COR-L47 (cell line): ENCODE measurements around the gene EHD1.
A peak's percentile ranks its signal among the peaks of the same experiment; 100 is the strongest.

Source experiments
- DNase-seq: peaks from one replicate; lab custom pipeline; 2025; lab: John Stamatoyannopoulos, UW

The EHD1 gene

DNA sequence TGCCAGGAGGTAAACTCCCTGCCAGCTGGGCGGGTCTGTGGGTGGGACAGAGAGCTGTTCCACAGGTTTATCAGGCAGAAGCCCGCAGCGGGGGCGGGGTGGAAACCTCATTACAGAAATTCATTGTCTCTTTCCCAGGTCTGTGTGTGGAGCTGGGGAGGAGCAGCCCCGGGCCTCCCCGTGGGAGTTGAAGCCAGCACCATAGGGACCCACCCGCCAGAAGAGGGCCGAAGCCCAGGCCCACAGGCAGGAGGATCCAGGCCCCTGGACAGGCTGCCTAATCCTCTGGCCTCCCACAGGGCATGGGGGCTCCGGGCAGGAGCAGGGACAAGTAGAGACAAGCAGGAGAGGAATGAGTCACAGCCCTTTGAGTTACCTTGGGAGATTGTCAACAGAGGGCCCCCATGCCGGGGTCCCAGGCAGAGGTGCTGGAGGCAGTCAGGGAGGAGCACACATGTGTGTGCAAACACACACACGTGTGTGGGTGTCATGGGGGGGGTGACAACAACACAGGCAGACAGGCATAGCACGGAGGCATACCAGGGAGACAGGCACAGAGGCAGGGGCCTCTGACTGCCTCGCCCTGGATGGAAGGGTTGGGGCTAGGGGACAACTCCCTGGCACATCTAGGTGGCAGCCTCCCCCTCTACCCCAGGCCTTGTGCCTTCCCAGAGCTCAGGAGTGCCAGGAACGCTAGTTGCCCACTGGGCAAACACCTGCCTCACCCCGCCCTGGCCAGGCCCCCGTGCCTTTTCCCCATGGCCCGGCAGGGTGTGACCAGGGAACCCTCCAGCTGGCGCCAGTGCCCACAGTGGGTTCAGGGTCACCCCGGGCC lies 35.4 kb downstream of the EHD1 start:
- peak; percentile 47 for DNase-seq

DNA sequence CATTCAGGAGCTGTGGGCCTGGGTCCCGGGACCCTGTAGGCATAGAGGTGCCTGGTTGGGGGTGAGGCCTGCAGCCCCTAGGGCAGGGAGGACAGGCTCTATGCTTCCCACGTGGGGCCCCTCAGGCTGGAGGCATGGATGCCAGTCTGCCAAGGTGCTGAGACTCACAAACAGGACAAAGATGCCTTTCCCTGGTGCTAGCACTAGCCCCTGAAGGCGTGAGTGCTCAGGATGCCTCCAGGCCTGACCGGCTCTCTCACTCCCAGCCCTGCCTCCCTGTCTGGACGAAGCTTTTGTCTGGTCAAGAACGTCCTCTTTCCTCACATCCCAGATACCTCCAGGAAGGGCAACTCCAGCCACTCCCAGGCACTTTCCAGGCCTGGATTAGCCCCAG lies 36.1 kb downstream of the EHD1 start:
- DNase-seq: no peak

DNA sequence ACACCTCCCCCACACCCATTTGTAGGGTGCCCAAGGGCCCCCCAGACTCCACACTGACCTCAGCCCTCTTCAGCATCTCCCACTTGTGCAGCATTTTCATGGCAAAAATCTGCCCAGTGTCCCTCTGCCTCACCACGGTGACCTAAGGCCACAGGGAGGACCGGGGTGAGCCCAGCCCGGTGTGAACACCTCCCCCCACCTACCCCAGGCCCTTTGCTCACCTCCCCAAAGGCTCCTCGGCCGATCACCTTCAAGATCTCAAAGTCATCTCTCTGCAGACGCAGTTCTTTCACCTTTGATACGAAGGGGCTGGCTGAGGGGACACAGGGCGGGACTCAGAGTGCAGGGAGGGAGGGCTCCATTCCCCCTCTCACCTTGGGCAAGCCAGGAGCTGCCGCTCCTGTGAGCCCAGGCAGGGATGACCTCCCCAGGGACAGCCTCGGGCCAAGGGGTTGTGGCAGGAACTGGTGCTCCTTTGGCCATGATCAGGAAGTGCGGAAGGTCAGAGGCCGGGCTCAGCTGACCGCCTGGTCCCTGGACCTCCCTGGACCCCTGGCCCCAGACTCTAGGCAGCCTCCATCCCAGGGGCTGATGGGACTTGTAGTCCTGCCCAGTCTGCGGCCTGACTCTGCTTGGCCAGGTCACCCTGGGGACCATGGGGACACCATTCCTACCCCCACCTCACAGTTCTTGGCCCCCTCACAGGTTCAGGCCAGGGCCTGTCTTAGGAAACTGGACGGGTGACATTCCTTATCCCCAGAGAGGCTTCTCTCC lies 36.6 kb downstream of the EHD1 start:
- no peak for DNase-seq

DNA sequence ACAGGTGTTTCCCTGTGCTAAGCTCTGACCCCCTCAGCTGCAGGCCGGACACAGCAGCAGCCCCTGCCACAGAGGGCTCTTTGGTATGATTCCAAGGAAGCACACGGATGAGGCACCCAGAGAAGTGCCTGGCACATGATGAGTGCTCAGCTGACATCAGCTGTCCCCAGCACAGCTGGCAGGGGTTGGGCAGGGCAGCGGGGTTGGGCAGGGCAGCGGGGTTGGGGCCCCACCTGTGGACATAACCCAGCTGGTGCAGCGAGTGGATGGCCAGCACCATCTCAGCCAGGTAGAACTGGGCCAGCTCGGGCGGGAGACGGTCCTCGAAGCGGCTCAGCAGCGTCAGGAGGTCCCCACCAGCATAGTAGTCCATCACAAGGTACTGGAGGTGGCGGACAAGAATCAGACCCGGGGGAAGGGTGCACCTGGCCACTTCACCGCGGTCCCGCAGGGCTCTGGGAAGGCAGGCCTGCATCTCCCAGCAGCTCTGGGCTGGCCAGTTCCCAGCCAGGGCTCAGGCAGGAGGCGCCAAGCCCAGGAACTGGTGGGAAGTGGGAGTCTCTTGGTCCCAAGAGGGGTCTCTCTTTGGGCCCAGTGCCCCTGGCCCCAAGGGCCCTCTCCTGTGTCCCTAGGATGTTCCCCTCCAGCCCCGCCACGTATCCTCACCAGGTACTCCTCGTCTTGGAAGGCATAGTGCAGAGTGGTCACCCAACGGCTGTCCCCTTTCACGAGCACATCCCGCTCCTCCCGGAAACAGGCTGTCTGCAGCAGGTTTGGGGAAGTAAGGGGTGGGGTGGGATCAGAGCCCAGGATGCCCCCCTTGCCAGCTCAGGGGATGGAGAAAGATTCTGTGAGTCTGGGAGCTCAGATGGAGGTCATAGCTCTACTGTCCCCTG lies 38.3 kb downstream of the EHD1 start:
- DNase-seq: no peak

DNA sequence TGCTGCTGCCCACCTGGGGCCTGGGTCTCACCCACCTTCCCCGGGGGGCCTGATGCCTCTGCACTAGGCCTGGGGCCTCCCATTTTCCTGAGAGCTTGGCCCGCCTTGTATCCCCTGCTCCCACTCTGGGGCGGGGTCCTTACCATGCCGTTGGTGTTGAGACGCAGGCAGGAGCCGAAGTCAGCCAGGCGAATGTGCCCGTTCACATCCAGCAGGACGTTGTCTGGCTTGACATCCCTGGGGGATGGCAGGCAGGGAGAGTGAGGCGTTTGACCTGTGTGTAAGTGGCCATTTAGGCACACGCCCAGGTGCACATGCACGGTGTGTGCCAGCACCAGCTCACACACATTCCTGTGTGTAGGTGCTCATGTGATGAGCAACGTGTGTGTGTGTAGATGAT lies 39.1 kb downstream of the EHD1 start:
- no peak for DNase-seq

DNA sequence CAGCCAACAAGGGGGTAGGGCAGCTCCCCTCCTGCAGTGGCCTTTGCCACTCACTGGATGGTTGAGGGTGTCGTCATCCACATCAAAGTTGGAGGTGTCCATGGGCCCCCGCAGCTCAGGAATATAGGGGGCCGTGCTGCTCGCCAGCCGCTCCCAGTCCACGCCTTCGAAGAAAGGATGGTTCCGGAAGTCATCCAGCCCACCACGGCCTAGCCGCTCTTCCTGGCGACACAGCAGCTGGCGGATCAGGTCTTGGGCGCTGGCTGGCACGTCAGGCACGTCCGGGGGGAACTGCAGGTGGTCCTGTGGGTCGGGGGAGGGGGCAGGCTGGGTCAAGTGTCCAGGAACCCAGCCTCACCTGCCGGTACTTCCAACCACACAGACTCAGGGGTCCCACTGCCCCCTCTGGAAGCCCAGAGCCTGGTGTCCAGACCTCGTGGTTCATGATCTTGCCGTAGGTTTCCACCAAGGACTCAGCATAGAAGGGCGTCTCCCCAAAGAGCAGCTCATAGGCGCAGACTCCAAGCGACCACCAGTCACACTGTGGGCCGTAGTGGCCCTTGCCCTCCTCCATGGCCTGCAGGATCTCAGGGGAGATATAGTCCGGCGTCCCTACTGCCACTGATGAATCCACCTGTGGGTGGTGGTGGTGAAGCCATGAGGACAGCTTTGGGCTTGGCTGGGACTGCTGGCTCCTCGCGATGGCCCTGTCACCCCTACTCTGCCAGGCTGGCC lies 39.7 kb downstream of the EHD1 start:
- no peak for DNase-seq

DNA sequence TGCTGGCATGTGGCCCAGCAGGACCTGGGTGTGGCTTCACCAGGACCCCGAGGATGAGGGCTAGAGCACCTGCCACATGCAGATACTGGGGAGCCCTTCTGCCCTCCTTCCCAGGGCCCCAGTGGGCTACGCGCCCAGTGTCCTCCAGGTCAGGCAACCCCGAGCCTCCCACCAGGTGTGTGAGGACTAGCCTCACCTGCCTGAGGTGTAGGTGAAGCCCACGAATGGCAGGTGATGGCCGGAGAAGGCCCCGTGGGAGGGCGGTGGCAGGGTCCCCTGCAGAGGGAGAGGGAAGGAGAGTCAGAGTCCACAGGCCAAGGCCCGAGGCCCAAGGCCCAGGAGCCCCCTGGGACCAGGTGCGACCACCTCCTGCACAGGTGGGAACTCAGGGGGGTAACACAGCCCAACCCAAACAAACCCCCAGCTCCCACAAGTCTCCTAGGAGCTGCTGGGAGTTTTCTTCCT lies 40.5 kb downstream of the EHD1 start:
- DNase-seq: no peak

DNA sequence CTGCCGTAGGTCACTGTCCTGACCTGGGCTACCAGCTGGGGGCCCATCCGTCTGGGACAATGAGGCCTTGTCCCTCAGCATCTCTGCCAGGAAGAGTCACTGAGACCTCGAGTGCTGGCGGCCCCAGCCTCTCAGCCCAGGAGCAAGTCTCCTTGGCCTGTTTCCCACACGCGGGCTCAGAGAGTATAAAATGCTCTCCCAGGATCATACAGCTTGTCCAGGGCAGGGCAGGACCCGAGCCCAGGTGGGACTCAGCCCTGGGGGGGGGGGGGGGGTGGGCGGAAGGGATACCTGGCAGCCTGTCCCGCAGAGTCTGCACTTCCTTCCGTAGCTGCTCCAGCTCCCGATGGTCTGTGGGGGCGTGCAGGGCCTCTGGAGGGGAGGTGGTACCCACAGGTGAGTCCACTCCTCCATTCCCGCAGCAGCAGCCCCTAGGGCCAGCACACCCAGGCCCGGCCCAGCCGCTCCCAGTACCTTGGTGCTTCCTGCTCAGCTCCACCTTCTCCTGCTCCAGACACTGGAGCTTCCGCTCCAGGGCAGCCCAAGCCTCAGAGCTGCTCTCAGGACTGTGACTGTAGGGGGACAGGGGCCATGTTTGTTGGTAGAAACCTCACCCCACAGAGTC lies 41.9 kb downstream of the EHD1 start:
- DNase-seq: no peak

DNA sequence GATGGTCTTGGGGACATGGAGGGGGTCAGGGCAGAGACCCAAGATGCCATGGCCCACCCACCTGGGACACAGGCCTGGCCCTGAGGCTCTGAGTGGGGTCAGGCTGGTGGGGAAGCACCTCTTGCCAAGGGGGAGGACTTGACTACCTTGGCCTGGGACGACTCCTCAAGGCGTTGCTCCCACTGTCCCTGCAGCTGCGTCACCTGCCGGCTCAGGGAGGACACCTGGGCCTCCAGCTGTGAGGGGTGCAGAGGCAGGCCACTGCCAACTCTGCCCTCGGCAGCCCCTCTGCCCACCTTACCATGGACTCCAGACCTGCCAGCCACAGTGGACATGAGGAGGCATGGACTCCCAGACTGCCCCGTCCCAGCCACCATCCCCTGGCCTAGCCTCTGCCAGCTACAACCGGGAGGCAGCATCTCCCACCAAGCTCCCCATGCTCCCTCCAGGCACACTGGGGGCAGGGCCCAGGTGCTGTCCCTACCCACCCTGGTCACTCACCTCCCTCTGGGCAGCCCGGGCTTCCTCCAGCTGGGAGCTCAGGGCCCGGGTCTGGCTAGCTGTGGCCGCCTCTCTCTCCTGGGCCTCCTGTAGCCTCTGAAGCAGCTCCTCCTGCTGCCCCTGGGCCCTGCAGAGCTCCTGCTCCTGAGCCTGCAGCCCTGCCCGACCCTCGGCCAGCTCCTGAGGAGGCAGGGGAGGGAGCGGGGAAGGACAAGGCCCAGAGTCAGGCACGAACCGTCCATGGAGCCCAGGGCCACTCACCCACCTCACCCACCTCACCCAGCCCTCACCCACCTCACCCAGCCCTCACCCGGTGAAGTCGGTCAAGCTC lies 42.6 kb downstream of the EHD1 start:
- DNase-seq: no peak

DNA sequence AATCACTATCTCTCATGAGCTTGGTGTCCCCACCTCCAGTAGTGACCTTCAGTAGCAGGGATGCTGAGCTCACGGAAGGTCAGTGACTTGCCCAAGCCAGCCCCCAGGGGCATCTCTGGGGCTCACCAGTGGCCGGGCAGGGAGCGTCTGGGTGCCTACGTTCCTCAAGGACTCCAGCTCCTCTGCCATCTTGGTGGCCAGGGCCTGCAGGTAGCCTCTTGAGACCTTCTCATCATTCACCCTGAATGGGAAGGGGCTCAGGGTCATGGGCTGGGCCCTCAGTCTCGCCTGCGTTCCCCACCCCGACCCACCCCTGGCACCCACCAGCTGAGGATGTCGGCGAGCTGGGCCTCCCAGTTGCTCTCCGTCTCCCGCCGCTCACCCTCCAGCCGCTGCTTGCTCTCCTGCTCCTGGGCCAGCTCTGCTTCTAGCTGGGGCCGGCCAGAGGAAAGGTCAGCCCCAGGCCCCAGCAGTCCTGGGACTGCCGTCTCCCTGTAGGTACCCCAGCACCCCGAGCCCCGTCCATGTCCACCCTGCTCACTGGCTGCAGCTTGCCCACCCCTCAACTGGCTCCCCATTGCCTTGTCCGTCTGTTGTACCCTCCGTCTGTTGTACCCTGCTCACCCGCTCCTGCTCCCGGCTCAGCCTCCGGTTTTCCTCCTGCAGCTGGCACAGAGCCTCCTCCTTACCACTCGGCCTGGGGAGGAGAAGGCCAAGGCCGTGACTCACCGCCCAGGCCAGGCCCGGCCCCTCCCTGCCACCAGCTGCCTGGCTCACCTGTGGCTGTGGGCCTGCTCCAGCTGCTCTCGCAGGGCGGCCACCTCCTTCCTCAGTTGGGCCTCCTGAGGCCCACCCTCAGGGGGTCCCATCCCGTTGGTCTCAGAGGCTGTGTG lies 43.5 kb downstream of the EHD1 start:
- DNase-seq: no peak

DNA sequence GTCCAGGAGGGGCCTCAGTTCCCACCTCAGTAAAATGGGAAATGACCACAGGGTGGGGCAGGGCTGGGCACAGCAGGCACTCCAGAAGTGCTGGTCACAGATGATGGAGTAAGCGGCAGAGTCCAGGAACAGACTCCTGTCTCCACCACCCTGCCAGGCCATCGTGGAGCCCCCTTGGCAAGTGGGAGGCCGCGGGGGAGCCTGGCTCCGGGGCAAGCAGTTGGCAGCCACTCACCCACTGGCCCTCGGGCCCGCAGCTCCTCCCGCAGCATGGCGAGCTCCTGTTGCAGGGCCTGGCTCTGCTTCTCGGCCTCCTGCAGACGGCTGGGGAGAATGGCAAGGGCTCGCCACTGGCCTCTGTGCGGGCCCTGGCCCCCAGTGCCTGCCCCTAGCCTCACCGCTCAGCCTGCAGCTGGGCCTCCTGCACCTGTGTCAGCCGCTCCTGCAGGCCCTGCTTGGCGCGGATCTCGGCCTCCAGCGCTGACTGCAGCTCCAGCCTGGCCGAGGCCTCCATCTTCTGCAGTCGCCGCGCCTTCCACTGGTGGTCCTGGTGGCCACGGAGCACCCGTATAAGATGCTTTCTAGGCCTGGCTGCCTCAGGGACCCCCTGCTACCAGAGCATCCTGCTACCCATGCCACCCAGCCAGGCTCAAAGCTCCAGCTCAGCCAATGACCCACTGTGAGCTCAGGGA lies 44.2 kb downstream of the EHD1 start:
- DNase-seq: no peak

DNA sequence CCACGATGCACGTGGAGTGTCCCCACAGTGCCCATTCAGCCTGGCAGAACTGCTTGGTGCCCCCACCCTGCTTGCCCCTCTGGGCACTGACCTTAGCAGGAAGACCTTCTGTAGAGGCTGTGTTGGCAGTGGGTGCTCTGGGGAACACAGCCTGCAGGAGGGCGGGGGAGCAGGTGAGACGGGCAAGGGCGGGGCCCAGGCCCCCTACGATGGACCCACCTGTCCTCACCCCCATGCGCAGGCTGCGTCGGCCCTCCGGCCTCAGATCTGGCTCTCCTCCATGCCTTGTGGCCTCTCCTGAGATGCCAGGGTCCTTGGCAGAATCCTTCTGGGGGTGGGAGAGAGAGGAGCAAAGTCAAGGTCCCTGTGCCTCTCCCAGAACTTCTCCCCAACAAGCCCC lies 44.9 kb downstream of the EHD1 start:
- no peak for DNase-seq

DNA sequence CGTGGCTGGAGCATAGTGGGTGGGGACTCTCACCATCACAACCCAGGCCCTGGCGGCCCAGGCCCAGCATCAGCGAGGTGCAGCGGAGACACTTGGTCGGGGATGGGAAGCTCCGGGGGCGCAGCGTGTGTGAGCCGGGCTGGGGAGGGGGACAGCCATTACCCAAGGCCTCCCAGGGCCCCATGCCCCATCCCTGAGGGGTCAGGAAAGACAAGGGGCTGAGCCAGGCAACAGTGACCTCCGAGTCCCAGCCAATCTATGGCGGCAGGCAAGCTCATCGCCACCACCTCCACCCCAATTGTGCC lies 45.3 kb downstream of the EHD1 start:
- DNase-seq: no peak

DNA sequence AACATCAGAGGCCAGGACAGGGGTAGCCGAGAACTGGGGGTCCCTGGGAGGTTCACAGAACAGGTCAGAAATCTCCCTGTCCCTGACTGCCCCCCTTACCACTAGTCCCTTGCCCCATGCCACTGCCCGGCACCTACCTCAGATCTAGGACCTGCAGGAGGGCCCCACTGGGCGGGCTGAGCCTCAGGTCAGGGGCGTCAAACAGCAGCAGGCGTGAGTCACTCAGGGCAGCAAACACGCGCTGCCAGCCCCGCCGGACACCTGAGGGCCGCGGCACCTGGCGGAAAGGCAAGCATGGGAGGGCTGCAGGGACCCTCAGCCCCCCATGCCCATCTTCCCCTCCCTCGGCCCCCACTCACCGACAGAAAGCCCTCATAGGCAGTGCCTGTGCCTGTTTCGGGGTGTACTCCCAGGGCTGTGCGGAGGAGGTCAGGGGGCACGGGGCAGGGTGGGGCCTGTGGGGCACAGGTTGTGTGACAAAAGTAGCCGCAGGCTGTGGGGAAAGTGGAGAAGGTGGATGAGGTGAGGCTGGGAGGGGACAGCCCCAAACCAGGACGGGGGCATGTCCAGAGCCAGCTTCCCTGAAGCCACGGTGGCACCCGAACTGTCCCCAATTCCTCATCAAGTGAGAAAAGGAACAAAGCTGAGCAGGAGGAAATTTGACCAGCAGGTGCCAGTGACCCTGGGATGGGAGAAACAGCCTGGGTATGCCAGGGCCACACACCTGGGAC lies 45.8 kb downstream of the EHD1 start:
- no peak for DNase-seq

DNA sequence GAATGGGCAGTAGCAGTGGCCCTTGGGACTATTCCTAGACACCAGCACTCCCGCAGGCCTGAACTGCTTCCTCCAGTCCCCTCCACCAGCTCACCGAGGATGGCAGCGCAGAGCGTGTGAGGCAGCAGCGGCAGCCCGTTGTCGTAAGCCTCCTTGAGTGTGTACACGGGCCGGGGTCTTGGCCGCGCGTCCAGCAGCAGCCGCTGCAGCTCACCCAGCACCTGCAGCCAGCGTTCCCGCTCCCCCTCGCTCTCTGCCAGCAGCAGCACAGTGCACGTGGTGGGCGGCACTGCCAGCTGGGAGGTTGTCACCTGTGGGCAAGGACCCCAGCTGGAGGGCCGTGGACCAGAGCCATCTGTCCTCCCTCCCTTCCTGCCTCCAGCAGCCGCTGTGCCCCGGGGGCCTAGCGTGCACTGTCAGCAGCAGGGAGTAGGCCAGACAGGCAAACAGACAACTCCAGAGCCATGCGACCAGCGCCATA lies 47.0 kb downstream of the EHD1 start:
- DNase-seq: no peak

DNA sequence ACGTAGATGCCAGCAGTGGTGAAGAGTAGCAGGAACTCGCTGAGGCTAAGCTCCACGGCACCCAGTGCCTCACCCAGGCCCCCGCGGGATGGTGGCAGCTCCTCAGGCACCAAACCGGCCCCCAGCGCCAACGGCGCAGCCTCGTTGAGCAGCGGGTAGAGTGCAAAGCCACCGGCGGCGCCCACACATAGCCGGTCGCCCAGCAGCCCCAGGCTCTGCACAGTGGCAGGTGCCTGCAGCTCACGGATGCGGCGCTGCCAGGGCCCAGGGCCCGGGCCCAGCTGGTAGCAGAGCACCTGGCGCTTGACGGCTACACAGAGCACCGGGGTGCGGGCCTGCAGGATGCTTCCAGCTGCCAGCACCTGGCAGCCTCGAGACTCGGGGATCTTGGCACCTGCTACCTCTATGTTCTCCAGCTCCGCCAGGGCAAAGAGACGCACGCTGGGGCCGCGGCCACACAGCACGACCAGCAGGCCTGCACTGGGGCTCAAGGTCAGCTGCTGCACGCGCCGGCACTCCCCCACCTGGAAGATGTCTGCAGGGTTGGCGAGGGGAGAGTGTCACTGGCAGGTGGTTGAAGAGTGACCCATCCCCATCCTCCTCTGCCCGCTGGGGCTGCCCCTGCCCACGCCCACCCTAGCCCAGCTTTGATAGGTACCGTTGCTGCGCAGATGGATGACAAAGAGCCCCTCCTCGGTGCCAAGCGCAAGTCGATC lies 48.7 kb downstream of the EHD1 start:
- no peak for DNase-seq

DNA sequence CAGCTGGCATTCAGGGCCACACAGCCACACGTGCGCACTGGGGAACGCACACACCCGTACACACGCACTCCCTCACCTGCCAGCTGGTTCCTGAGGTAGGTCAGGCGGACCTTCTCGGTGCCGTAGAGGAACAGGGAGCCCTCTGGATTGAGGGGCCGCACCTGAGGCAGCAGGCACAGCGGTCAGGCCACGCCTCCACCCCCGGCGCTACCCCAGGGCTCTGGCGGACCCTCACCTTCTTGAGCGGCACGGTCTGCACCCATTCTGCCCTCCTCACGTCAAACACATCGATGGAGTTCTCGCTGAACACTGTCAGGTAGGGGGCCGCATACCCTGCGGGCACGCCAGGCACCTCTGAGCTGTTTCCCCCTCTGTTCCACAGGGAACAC lies 51.0 kb downstream of the EHD1 start:
- DNase-seq: no peak
